DMS153 treated with DMSO at 0.1 percent for 48 hours (cell line): ENCODE measurements around the gene CACNA2D3.

Source experiments
- DNase-seq: peaks from one replicate; lab custom pipeline; 2025; ENCODE audit not compliant: unreplicated experiment; lab: John Stamatoyannopoulos, UW

The CACNA2D3 gene

GRCh38 chr3:54324103-54324502, 201.8 kb downstream of the CACNA2D3 start:
- DNase-seq = no peak

- no peak for DNase-seq
Measured at GRCh38 chr3:54326951-54327350, 204.6 kb downstream of the CACNA2D3 start.

DNA sequence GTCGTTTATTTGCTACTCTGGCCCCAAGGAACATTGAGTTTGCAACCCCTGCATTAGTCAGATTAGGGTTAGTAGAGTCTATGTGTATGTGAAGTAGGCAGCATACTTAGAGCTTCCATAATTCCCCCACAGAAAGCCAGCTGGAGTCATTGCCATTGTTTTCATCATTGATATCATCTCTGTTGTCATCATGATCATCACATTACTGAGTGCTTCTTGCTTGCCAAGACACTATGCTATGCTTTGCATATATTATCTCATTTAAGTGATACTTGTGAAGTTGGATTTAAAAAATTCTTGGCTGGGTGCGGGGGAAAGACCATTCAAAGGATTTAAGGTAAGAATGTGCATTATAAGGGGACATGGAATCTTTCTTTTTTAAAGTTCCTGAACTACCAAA, 209.0 kb downstream of the CACNA2D3 start:
- DNase-seq = no peak

DNA sequence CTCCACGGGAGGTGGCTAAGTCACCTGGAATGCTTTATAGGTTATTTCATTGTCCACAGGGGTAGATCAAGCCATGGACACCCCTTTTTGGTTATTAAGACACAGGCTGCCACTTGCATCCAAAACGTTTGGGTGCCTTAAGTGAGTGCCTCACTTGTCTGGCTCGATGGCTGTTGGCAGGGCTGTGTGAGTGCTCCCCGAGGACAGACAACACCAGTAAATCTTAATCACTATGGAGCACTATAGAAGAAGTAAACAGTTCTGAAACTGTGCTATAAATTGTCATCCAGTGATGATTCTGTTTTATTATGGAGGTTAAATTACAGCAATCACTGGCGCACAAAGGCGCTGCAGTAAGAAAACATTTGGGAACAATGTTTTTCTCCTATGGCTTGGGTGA, 215.5 kb downstream of the CACNA2D3 start:
- no peak for DNase-seq

DNA sequence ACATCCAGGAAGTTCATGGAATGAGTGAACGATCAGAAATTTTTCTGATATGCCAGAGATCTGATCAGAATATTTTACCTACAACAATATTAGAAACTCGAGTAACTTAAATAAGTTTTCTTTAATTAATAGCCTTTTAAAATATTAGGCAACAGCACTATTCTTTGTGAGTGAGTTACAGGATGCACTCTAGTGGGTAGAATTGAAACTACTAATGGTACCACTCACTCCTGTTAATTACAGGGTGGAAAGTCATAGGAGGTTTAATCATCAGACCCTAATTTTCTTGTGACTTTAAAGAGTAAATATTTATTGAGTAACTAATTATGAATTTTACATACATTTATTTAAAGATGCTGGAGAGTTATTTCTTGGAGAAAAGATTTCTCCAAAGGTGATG, 217.3 kb downstream of the CACNA2D3 start:
- DNase-seq = no peak

DNA sequence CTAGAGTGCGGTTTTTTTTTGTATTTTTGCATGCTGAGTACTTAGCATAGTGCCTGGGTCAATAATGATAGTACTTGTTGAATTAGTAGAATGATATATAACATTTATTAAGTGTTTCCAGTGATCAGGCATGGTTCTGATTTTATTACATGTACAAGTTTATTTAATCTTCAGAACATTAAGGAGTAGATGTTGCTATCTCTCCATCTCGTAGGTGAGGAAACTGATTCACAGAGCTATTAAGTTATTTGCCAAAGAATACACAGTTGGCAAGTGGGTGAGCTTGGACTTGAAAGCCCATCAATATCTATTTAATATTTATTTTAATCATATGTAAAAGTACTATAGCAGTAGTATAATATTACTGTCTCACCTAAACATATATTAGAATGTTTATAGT, 219.5 kb downstream of the CACNA2D3 start:
- no peak for DNase-seq

DNA sequence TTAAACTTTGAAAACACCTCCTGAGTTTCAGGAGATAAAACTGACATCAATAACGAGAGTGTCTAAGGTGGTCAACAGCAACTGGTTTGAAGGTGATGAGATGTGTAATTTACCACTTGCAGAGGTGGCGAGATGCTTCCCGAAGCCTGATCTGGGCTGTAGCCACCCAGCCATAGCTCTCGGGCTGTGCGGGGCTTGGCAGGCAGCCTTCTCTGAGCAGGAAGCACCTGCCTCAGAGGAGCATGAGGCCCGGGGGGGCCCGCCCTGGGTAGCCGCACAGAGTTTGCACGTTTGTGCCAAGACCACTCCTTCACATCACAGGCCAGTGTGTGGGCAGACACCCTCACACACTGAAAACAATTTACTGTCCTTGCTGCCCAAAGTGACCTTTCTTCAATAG, 220.3 kb downstream of the CACNA2D3 start:
- DNase-seq = no peak

- DNase-seq = no peak
Measured at GRCh38 chr3:54343495-54343894, 221.1 kb downstream of the CACNA2D3 start.

- DNase-seq = no peak
Measured at GRCh38 chr3:54344601-54345231, 222.4 kb downstream of the CACNA2D3 start.

DNA sequence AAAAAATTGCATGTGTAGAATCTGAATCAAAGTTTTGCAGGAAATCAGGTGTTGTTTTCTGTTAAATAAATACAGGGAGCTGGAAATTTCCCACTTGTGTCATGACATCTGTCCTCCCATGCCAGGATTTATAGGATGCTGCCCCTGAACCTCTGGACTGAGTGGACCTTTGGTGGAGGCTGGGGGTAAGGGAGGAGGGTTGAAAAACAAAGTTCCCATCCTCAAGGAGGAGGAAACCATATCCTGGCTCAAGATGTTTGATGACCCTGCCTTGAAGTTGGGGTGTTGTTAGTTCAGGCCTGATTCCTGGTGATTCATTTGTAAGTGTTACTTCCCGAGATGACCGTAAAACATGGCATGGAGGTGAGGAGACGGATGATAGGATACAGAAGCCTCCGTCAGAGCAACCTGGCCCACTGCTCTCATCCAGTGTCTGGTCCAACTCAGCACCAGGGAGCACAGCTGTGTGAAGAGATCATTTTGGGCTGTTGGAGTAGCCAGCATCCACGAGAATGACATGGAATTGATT, 223.6 kb downstream of the CACNA2D3 start:
- no peak for DNase-seq

DNA sequence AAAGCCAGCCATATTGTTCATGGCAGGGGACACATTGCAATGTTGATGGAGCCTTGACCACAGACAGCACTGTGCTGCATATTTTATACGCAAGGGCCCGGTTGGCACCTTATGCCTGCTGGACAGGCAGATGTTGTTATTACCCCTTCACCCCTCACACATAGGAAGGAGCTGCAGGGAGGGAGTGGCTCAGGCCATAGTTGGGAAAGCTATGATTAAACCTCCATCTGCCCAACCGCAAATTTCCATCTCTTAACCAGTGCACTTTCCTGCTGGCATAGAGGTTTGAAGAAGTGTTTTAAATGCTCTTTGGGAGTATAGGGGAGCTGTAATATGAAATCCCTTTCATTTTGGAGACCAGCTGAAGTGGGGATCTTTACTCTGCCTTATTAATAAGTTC, 224.7 kb downstream of the CACNA2D3 start:
- no peak for DNase-seq

DNA sequence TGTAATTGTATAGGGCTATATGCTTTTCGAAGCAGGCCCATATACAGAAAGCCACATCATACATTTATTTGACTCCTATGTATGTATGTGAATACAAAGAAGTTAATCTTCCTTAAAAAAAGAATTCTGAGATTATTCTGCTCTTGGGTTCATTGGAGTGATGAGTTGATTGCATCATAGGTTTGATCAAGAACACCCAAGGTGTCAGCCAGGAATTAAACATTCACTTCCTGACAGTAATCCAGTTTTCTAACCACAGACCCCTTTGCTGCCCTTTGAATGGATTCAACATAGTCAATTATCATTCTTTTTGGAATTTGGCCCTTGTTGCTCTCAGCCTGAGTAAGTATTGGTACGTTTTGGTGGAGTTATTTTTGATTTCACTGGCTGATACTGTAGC, 225.6 kb downstream of the CACNA2D3 start:
- DNase-seq = no peak

GRCh38 chr3:54349231-54349652, 226.9 kb downstream of the CACNA2D3 start:
- no peak for DNase-seq

DNA sequence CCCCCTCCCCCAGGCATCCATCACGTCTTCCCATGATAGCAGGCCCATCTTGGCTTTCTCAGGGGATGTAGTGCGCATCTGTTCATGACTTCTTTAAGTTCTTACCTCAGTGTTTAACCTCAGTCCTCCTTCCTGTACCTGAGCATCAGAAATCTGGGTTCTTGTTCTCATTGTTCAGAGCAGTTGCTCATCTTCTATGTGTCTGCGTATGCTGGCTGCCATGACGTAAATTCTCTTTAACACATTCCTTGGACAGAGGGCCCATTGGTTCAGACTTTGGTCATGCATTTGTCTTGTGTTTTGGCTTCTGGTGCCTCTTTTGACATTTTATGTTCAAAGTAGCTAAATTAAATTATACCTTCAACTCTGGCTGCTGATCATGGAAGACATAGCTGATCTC, 227.3 kb downstream of the CACNA2D3 start:
- DNase-seq = no peak

GRCh38 chr3:54353546-54353945, 231.2 kb downstream of the CACNA2D3 start:
- no peak for DNase-seq

DNA sequence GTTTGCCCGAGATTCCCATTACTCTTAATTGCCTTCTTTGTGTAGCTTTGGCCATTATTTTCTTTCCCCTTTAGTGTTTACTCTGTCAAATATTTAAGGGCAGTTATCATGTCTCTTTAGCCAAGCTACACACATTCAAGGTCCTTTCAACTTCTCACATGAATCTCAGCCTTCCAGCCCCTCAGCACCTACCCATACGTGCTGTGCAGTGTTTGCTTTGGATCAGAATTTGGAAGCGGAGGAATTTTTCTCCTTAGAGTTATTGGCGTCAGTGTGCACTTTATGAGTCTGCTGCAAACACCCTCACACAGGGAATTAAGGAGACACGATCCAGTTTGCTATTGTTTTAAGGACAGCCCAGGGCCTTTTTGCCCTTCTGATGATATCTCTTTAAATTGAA, 231.6 kb downstream of the CACNA2D3 start:
- no peak for DNase-seq

GRCh38 chr3:54355800-54356199, 233.4 kb downstream of the CACNA2D3 start:
- no peak for DNase-seq

DNA sequence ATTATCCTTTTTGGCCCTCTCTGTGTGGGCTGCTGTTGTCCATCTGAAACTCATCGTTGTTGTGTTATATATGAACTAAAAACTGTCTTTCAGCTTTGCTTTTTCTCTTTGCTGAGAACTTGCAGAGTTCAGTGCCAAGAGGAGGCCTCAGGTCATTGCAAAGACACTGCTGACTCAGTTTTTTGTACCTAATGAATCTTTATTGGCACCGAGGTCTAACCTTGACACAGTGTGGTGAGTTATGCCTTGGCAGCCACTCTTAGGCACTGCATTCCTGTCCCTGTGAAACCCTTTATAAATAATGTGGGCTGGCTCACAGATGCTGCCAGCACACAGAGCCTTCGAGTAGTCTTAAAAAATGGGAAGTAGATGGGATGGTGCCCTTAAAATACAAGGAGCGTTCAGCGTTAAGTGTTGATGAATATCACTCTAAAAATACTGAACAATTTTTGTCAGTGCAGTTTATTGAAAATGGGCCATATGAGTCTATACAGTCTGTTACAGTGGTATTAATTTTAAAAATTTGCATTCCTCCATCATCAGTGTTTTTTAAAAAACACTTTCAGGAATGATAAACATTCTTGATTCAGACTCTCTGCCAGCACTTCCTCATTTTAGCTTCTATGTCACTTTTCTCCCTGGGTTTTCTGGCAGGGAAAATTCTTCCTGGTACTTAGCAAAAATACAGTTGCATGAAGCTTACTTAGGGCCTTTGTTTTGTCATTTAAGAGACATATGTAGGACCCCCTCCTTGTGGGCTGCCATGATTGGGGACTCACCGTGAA, 234.1 kb downstream of the CACNA2D3 start:
- no peak for DNase-seq

- no peak for DNase-seq
Measured at GRCh38 chr3:54357301-54357700, 234.9 kb downstream of the CACNA2D3 start.

- no peak for DNase-seq
Measured at GRCh38 chr3:54358316-54358715, 236.0 kb downstream of the CACNA2D3 start.

GRCh38 chr3:54358969-54359694, 236.8 kb downstream of the CACNA2D3 start:
- peak; percentile 6 for DNase-seq

DNA sequence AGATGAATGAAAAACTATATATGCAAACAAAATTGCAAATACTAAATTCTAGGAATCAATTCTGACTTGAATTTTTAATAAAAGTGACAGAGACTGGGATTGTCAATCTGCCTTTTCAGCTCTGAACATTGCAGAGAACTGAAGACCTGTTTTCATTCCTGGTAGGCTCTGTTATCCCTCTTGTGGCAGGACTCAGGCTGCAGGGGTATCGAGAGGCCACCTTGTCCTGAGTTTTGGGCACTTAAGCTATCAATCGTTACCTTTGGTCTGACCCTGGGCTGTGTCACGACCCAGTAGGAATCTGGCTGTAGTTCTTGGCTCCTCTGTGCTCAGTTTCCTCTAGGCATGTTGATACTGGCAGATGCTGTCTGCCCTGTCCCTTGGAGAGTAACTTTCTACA, 238.0 kb downstream of the CACNA2D3 start:
- no peak for DNase-seq
